GM12873 (cell line): Measurements from ENCODE around the gene LRPAP1.

Experiments
- CTCF ChIP-seq: IDR thresholded peaks from 2 replicates; pipeline ENCODE4 v1.5.1; 2012; ENCODE audit warnings: low read depth, mild to moderate bottlenecking, moderate library complexity, low read length, control low read depth; ENCODE audit not compliant: insufficient read depth; ENCODE audit errors: missing control alignments

Gene LRPAP1

GRCh38 chr4:3521621-3522325 is 10.4 kb downstream of the LRPAP1 start:
- TF ChIP-seq CTCF: no peak

GRCh38 chr4:3520796-3521600 is 11.2 kb downstream of the LRPAP1 start:
- TF ChIP-seq CTCF: no peak

- TF ChIP-seq CTCF: no peak
Measured at GRCh38 chr4:3520276-3520675, 11.9 kb downstream of the LRPAP1 start.

GRCh38 chr4:3519468-3520264 is 12.6 kb downstream of the LRPAP1 start:
- no peak for TF ChIP-seq CTCF

- TF ChIP-seq CTCF: no peak
Measured at GRCh38 chr4:3518941-3519340, 13.3 kb downstream of the LRPAP1 start.

- no peak for TF ChIP-seq CTCF
Measured at GRCh38 chr4:3518511-3518880, 13.7 kb downstream of the LRPAP1 start.
